K562 (cell line): ENCODE data around the gene LYSMD1. TPM values are rescaled to one million over a fixed set of nuclear protein-coding genes. Genes with fewer than 3 reads are reported as not detected.
A peak's percentile ranks its signal among the peaks of the same experiment; 100 is the strongest.

Experiments used
- ARID3A ChIP-seq: IDR thresholded peaks from 2 replicates; pipeline ENCODE4 v1.6.1; 2012; ENCODE audit warnings: low read depth, low read length, improper control_type of control experiment, borderline replicate concordance
- CBFA2T2 ChIP-seq: fragments of 450-650 bp; conservative IDR thresholded peaks from 2 replicates; pipeline ENCODE4 v1.6.1; 2017; ENCODE audit warnings: mild to moderate bottlenecking
- CBX5 ChIP-seq: IDR thresholded peaks from 2 replicates; pipeline ENCODE4 v1.6.1; 2014; ENCODE audit warnings: low read depth, borderline replicate concordance
- CHD1 ChIP-seq: fragments of 200-600 bp; sonication (generic); IDR thresholded peaks from one replicate; pipeline ENCODE4 v1.6.1; 2012; ENCODE audit warnings: mild to moderate bottlenecking, moderate library complexity, low read length, inconsistent platforms
- CTCF ChIP-seq, 3 experiments: IDR thresholded peaks in 2 of 3; conservative IDR thresholded peaks in 1 of 3; 2 replicates each; pipeline ENCODE4 v1.5.1; 2011 to 2012; ENCODE audit warnings: low read length in 3 of 3, mild to moderate bottlenecking in 3 of 3, control low read depth in 2 of 3, improper control_type of control experiment in 1 of 3, inconsistent platforms in 1 of 3, low read depth in 1 of 3, mixed read lengths in 1 of 3, moderate library complexity in 1 of 3; ENCODE audit not compliant: insufficient read depth in 2 of 3
- HNRNPH1 ChIP-seq: fragments of 200-400 bp; formaldehyde crosslinking; optimal IDR thresholded peaks from 2 replicates; pipeline ENCODE3; 2017; ENCODE audit warnings: low read depth, mild to moderate bottlenecking, low read length, moderate library complexity
- NR1H2 ChIP-seq: sonication (generic); formaldehyde crosslinking; IDR thresholded peaks from 2 replicates; pipeline ENCODE4 v1.4.0; 2020; ENCODE audit warnings: mild to moderate bottlenecking, missing genetic modification reagents
- POLR3A ChIP-seq: IDR thresholded peaks from 2 replicates; pipeline ENCODE4 v1.6.1; 2011; ENCODE audit warnings: borderline replicate concordance, mild to moderate bottlenecking, moderate library complexity; ENCODE audit not compliant: insufficient read length, insufficient read depth; ENCODE audit errors: extremely low read depth
- PYGO2 ChIP-seq: fragments of 450-650 bp; IDR thresholded peaks from 2 replicates; pipeline ENCODE4 v1.6.1; 2016; ENCODE audit warnings: mild to moderate bottlenecking, missing genetic modification characterization, moderate library complexity, missing compliant biosample characterization
- RBM34 ChIP-seq: fragments of 200-400 bp; formaldehyde crosslinking; IDR thresholded peaks from 2 replicates; pipeline ENCODE4 v1.6.1; 2018; ENCODE audit warnings: low read length, borderline replicate concordance; ENCODE audit not compliant: insufficient read depth
- ZBTB5 ChIP-seq: fragments of 450-650 bp; IDR thresholded peaks from 2 replicates; pipeline ENCODE4 v1.6.1; 2017; ENCODE audit warnings: antibody characterized with exemption
- ZKSCAN1 ChIP-seq: fragments of 150-350 bp; IDR thresholded peaks from 2 replicates; pipeline ENCODE4 v1.6.1; 2016; ENCODE audit warnings: low read depth, low read length
- ZKSCAN3 ChIP-seq: fragments of 250-450 bp; sonication (Bioruptor Pico); IDR thresholded peaks from 2 replicates; pipeline ENCODE4 v1.4.0; 2020
- ZNF140 ChIP-seq: fragments of 250-450 bp; sonication (Bioruptor Pico); IDR thresholded peaks from 2 replicates; pipeline ENCODE4 v1.8.0; 2021; ENCODE audit warnings: moderate library complexity, mild to moderate bottlenecking, inconsistent platforms
- ZNF197 ChIP-seq: fragments of 200-800 bp; sonication (Bioruptor generic); IDR thresholded peaks from 2 replicates; pipeline ENCODE4 v1.6.1; 2016; ENCODE audit warnings: low read depth, missing genetic modification characterization, missing compliant biosample characterization
- ZNF3 ChIP-seq: fragments of 250-450 bp; sonication (Bioruptor Pico); IDR thresholded peaks from 2 replicates; pipeline ENCODE4 v1.5.0; 2021; ENCODE audit warnings: mild to moderate bottlenecking, moderate library complexity
- ZZZ3 ChIP-seq: fragments of 450-650 bp; IDR thresholded peaks from 2 replicates; pipeline ENCODE4 v1.6.1; 2016; ENCODE audit warnings: antibody characterized with exemption, mild to moderate bottlenecking, moderate library complexity
- polyA plus RNA-seq, 8 experiments: library from polyadenylated mRNA; depleted of rRNA in 4 of 8; stranded (reverse) in 5 of 8; unstranded in 3 of 8; fragments of >200 nt; fragmentation: Nextera tagmentation in 2 of 8; fragmentation: Illumina TruSeq in 1 of 8; extraction: Ambion mirVana in 2 of 8; extraction: Trizol in 1 of 8; gene quantifications; 2 replicates each; pipeline versions ENCODE4 v1.2.1 to v1.2.3, GENCODE V29; 2011 to 2014; ENCODE audit warnings: inconsistent platforms in 1 of 8, missing spikeins in 1 of 8
- total RNA-seq, 7 experiments: library from RNA; depleted of rRNA in 6 of 7; stranded (reverse); fragments of >200 nt in 6 of 7; fragmentation: Illumina TruSeq in 2 of 7; extraction: Trizol in 2 of 7; gene quantifications; 2 replicates each; pipeline versions ENCODE4 v1.2.1 to v1.2.3, GENCODE V29; 2011 to 2021; ENCODE audit warnings: low replicate concordance in 1 of 7
- TF ChIP-seq, protein P1 (sequence below), 3 experiments: fragments of 200-800 bp in 1 of 3; fragments of 250-450 bp in 1 of 3; fragments of 450-650 bp in 1 of 3; sonication (Bioruptor Pico) in 1 of 3; sonication (Bioruptor generic) in 1 of 3; formaldehyde crosslinking in 1 of 3; IDR thresholded peaks; 2 replicates each; pipeline versions ENCODE4 v1.6.1 to v1.8.0; 2016 to 2022; ENCODE audit warnings: mild to moderate bottlenecking in 2 of 3, missing genetic modification characterization in 2 of 3, missing compliant biosample characterization in 1 of 3, moderate library complexity in 1 of 3

Gene LYSMD1
- total and polyA plus RNA-seq, 9 of the 15 experiments (the other 6 are each of a cell fraction or from before 2014, with no cell fraction given), result 2.2 to 9.4 (median 6.0) TPM

DNA sequence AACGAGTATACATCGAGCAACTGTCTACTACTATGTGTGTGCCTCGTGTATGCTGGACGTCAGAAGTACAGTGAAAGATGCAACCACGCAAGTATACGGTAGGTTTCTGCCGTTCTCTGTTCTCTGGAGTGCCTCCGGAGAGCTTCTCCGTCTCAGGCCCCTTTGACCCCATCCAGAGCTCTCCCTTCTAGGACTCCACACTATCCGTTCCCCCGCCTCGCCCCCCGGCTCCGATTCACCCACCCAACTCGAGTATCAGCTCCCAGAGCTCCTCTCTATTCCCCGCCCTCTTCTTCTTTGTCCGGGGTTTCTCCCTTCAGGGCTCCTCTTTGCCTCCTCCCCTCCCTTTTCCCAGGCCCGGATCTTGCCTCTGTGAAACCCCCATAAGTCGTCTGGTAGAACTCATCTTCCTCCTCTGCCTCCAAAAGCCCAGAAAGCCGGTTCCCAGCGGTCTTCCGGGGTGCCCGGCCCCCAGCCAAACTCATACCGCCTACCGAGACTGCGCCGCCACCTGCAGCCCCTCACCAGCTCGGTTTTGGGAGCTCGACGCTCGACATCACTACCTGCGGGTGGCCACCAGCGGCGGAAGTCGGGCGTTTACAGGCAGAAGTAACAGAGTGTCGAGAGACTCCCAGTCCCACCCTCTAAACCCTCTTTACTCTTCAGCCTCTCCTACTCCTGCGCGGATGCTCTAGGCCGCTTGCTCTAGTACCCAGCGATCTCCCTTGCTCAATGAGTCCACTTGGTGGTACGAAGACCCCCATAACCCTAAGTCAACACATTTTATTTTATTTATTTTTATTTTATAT, 24.1 kb upstream of the LYSMD1 start, which contains the start of gene VPS72 (continued):
- TF ChIP-seq ZBTB5, result no peak
- TF ChIP-seq, protein P1, sequence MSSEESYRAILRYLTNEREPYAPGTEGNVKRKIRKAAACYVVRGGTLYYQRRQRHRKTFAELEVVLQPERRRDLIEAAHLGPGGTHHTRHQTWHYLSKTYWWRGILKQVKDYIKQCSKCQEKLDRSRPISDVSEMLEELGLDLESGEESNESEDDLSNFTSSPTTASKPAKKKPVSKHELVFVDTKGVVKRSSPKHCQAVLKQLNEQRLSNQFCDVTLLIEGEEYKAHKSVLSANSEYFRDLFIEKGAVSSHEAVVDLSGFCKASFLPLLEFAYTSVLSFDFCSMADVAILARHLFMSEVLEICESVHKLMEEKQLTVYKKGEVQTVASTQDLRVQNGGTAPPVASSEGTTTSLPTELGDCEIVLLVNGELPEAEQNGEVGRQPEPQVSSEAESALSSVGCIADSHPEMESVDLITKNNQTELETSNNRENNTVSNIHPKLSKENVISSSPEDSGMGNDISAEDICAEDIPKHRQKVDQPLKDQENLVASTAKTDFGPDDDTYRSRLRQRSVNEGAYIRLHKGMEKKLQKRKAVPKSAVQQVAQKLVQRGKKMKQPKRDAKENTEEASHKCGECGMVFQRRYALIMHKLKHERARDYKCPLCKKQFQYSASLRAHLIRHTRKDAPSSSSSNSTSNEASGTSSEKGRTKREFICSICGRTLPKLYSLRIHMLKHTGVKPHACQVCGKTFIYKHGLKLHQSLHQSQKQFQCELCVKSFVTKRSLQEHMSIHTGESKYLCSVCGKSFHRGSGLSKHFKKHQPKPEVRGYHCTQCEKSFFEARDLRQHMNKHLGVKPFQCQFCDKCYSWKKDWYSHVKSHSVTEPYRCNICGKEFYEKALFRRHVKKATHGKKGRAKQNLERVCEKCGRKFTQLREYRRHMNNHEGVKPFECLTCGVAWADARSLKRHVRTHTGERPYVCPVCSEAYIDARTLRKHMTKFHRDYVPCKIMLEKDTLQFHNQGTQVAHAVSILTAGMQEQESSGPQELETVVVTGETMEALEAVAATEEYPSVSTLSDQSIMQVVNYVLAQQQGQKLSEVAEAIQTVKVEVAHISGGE (CRISPR knock-in tag; IDR thresholded peaks at IDR 0.05), result no peak
- no peak for TF ChIP-seq ZNF140 (CRISPR knock-in tag)
- 0 out of 6 replicates have a peak, but pooled peaks of 1 of the 3 experiments have one; percentile 3 for TF ChIP-seq CTCF (IDR thresholded peaks at IDR 0.05 in 2 of 3, conservative IDR thresholded peaks at IDR 0.05 in 1 of 3; ENCODE audit: insufficient read depth in 2 of 3, low read depth in 1 of 3, low read length in 3 of 3)
- TF ChIP-seq RBM34, result no peak
- no peak for TF ChIP-seq CBX5
- TF ChIP-seq HNRNPH1, result no peak
- no peak for TF ChIP-seq ZNF197 (CRISPR knock-in tag)
- TF ChIP-seq ARID3A, result no peak
- TF ChIP-seq CBFA2T2, result no peak
- no peak for TF ChIP-seq CHD1
- TF ChIP-seq ZNF3 (CRISPR knock-in tag), result no peak
- TF ChIP-seq NR1H2 (CRISPR knock-in tag), result no peak
- no peak for TF ChIP-seq ZKSCAN3 (CRISPR knock-in tag)
- TF ChIP-seq ZKSCAN1, result no peak
- TF ChIP-seq ZZZ3, result 0 out of 2 replicates have a peak, but pooled peaks have one; percentile 38
- no peak for TF ChIP-seq POLR3A
- no peak for TF ChIP-seq PYGO2 (tag)
